ENCODE measurements around the gene NFASC.

NFASC gene

DNA sequence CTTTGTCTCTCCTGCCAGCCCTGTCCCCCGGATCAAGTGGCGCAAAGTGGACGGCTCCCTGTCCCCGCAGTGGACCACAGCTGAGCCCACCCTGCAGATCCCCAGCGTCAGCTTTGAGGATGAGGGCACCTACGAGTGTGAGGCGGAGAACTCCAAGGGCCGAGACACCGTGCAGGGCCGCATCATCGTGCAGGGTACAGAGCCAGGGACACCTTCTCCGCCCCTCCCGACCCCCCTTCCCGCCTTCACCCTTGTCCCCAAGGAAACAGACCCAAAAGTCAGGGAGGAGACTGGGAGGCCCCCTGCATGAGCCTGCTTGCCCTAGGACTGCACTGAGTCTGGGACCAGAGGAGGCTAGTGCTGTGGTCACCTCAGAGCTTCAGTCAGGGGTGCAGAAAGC, 190.6 kb downstream of the NFASC start:
- Histone ChIP-seq H3K4me1 (ENCODE audit: insufficient read depth, low read length) (no peaks in the 10 kb centered on the region), H3K36me3 (ENCODE audit: insufficient read depth, low read length) (no peaks in the 10 kb centered on the region), H3K4me3 (ENCODE audit: low read depth in 1 of 2, low read length in 2 of 2) (no peak overlapping the region), H3K9ac (ENCODE audit: low read length) (no peak overlapping the region), H3K9me3 (ENCODE audit: low read length) (no peaks in the 10 kb centered on the region), H3K27me3 (ENCODE audit: control insufficient read depth in 1 of 2, insufficient read depth in 2 of 2, low read length in 2 of 2) (no peaks in the 10 kb centered on the region), H3K27ac (ENCODE audit: low read depth, low read length) (no peak overlapping the region)

DNA sequence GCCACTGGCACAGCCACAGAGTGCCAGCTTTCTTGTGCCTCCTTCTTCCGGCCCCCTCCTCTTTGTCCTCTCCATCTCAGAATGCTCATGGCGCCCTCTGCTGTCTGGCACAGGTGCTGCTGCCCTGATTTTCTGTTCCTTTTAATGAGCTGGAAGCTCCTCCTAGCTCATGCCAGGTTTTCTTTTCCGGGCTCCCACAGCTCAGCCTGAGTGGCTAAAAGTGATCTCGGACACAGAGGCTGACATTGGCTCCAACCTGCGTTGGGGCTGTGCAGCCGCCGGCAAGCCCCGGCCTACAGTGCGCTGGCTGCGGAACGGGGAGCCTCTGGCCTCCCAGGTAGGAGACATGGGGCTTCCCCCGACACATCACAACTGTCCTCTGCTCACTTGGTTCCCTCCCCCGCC, 191.0 kb downstream of the NFASC start:
- Histone ChIP-seq H3K4me1 (ENCODE audit: insufficient read depth, low read length) (no peaks in the 10 kb centered on the region), H3K27ac (ENCODE audit: low read depth, low read length) (no peak overlapping the region), H3K9me3 (ENCODE audit: low read length) (no peaks in the 10 kb centered on the region), H3K4me3 (ENCODE audit: low read depth in 1 of 2, low read length in 2 of 2) (no peak overlapping the region), H3K27me3 (ENCODE audit: control insufficient read depth in 1 of 2, insufficient read depth in 2 of 2, low read length in 2 of 2) (no peaks in the 10 kb centered on the region), H3K9ac (ENCODE audit: low read length) (no peak overlapping the region), H3K36me3 (ENCODE audit: insufficient read depth, low read length) (no peaks in the 10 kb centered on the region)

DNA sequence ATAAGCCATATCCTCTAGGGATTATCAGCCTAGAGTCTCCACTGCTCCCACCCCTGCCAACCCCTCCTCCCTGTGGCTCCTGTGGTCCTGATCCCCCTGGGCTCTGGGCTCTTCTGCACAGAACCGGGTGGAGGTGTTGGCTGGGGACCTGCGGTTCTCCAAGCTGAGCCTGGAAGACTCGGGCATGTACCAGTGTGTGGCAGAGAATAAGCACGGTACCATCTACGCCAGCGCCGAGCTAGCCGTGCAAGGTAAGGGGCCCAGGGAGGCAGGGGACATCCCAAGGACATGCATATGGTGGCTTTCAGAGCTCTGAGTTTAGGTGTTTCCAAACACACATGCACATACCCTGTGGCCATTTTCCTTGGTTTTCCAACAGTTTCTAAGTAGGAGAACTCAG, 191.7 kb downstream of the NFASC start:
- Histone ChIP-seq H3K4me3 (ENCODE audit: low read depth in 1 of 2, low read length in 2 of 2) (no peak overlapping the region), H3K9ac (ENCODE audit: low read length) (no peak overlapping the region)

DNA sequence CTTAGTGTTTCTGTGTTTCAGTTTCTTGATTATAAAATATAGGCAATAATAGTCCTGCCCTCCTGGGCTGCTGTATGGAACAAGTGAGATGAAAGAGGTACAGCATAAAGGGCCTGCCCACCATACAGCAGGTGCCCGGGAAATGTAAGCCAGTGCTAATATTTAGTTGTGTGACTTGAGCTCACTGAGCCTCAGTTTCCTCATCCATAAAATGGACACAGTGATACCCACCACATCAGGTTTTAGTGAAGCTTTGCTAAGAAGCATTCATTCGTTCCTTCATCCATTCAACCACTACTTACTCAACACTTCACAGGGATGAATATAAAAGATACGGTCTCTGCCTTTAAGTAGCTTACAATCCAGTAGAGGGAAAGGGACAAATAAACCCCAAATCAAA, 192.2 kb downstream of the NFASC start:
- Histone ChIP-seq H3K27ac (ENCODE audit: low read depth, low read length) (no peak overlapping the region), H3K36me3 (ENCODE audit: insufficient read depth, low read length) (no peaks in the 10 kb centered on the region)

More for the DNA sequence above, 191.7 kb downstream of the NFASC start:
- no peaks in the 10 kb centered on the region for H3K27me3 ChIP-seq (ENCODE audit: control insufficient read depth in 1 of 2, insufficient read depth in 2 of 2, low read length in 2 of 2)
- H3K4me1 ChIP-seq (ENCODE audit: insufficient read depth, low read length) = no peaks in the 10 kb centered on the region
- H3K9me3 ChIP-seq (ENCODE audit: low read length) = no peaks in the 10 kb centered on the region
- H3K36me3 ChIP-seq (ENCODE audit: insufficient read depth, low read length) = no peaks in the 10 kb centered on the region
- H3K27ac ChIP-seq (ENCODE audit: low read depth, low read length) = no peak overlapping the region

DNA sequence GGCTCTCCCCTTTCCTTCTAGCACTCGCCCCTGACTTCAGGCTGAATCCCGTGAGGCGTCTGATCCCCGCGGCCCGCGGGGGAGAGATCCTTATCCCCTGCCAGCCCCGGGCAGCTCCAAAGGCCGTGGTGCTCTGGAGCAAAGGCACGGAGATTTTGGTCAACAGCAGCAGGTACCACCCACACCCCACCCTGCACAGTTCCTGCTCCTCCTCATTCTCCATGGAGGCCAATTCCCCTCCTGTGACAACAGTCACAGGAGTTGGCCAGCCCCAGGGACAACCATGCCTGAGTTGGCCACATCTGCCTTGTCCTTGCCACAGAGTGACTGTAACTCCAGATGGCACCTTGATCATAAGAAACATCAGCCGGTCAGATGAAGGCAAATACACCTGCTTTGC, 193.6 kb downstream of the NFASC start:
- Histone ChIP-seq H3K36me3 (ENCODE audit: insufficient read depth, low read length) (no peaks in the 10 kb centered on the region), H3K27me3 (ENCODE audit: control insufficient read depth in 1 of 2, insufficient read depth in 2 of 2, low read length in 2 of 2) (no peaks in the 10 kb centered on the region), H3K9ac (ENCODE audit: low read length) (no peak overlapping the region), H3K4me3 (ENCODE audit: low read depth in 1 of 2, low read length in 2 of 2) (no peak overlapping the region), H3K4me1 (ENCODE audit: insufficient read depth, low read length) (peaks cover 7% of the 10 kb centered on the region), H3K27ac (ENCODE audit: low read depth, low read length) (no peak overlapping the region), H3K9me3 (ENCODE audit: low read length) (no peaks in the 10 kb centered on the region)

More for the DNA sequence above, 192.2 kb downstream of the NFASC start:
- Histone ChIP-seq H3K4me1 (ENCODE audit: insufficient read depth, low read length) (no peaks in the 10 kb centered on the region), H3K9ac (ENCODE audit: low read length) (no peak overlapping the region), H3K27me3 (ENCODE audit: control insufficient read depth in 1 of 2, insufficient read depth in 2 of 2, low read length in 2 of 2) (no peaks in the 10 kb centered on the region), H3K9me3 (ENCODE audit: low read length) (no peaks in the 10 kb centered on the region), H3K4me3 (ENCODE audit: low read depth in 1 of 2, low read length in 2 of 2) (no peak overlapping the region)

DNA sequence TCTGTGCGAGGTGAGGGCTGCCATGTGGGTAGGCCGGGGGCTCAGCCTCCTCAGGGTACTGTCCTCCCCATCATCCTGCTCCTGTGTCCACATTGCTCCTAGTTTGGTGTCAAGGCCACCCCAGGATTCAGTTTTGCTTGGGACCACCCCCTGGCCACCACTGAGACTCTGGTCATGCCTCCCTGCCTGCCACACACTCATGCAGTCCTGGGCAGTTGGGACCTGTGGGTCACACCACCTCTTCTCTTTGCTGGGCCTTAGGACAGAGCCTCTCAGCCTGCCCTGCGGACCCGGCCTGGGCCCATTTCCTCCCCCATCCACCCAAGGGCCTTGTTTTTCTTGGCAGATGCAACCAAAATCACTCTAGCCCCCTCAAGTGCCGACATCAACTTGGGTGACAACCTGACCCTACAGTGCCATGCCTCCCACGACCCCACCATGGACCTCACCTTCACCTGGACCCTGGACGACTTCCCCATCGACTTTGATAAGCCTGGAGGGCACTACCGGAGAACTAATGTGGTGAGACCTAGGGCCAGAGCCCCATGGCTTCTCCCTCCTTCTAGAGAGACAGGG, 194.2 kb downstream of the NFASC start:
- no peak overlapping the region for H3K4me3 ChIP-seq (ENCODE audit: low read depth in 1 of 2, low read length in 2 of 2)
- H3K4me1 ChIP-seq (ENCODE audit: insufficient read depth, low read length) = peaks cover 7% of the 10 kb centered on the region
- H3K9me3 ChIP-seq (ENCODE audit: low read length) = no peaks in the 10 kb centered on the region
- no peaks in the 10 kb centered on the region for H3K27me3 ChIP-seq (ENCODE audit: control insufficient read depth in 1 of 2, insufficient read depth in 2 of 2, low read length in 2 of 2)
- no peak overlapping the region for H3K27ac ChIP-seq (ENCODE audit: low read depth, low read length)
- no peak overlapping the region for H3K9ac ChIP-seq (ENCODE audit: low read length)
- no peaks in the 10 kb centered on the region for H3K36me3 ChIP-seq (ENCODE audit: insufficient read depth, low read length)

DNA sequence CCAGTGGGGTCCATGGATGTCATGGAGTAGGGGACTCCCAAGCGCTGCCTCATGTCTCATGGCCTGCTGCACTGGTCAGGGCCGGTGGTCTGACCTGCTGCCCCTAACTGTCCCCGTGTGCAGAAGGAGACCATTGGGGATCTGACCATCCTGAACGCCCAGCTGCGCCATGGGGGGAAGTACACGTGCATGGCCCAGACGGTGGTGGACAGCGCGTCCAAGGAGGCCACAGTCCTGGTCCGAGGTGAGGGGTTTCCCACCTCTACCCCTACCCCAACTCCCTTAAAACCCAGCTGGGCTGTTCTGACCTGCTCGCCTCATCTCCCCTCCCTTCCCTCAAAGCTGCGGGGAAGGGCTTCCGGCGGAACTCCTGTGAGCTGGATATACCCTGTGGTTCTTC, 195.0 kb downstream of the NFASC start:
- Histone ChIP-seq H3K9me3 (ENCODE audit: low read length) (no peaks in the 10 kb centered on the region), H3K27ac (ENCODE audit: low read depth, low read length) (no peak overlapping the region), H3K36me3 (ENCODE audit: insufficient read depth, low read length) (no peaks in the 10 kb centered on the region), H3K9ac (ENCODE audit: low read length) (no peak overlapping the region), H3K27me3 (ENCODE audit: control insufficient read depth in 1 of 2, insufficient read depth in 2 of 2, low read length in 2 of 2) (no peaks in the 10 kb centered on the region), H3K4me3 (ENCODE audit: low read depth in 1 of 2, low read length in 2 of 2) (no peak overlapping the region), H3K4me1 (ENCODE audit: insufficient read depth, low read length) (peaks cover 7% of the 10 kb centered on the region)

DNA sequence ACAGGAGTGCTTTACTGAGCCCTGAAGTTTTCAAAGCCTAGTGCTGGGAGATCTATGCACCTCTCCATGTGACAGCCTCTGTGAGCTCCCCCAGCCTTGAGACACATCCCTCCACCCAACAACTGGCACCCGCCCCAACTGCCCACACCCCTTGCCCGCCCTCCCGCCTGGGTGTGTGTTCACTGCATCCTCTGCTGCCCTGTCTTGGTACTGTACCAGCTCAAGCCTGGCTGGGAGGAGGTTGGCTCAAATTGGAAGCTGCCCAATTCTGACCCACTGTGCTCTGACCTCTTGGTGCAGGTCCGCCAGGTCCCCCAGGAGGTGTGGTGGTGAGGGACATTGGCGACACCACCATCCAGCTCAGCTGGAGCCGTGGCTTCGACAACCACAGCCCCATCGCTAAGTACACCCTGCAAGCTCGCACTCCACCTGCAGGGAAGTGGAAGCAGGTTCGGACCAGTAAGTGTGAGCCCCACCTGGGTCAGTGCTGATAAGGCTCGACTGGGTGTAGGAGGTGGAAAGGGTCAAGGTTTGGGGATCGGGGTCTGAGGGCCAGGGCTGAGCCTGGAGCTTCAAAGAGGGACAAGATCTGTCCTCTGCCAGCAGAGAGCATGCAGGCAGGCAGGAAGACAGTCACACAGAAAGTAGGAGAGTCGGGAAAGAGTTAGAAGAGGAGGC, 195.6 kb downstream of the NFASC start:
- H3K4me3 ChIP-seq (ENCODE audit: low read depth in 1 of 2, low read length in 2 of 2) = no peak overlapping the region
- no peaks in the 10 kb centered on the region for H3K9me3 ChIP-seq (ENCODE audit: low read length)
- no peak overlapping the region for H3K27ac ChIP-seq (ENCODE audit: low read depth, low read length)
- H3K4me1 ChIP-seq (ENCODE audit: insufficient read depth, low read length) = peaks cover 7% of the 10 kb centered on the region
- H3K27me3 ChIP-seq (ENCODE audit: control insufficient read depth in 1 of 2, insufficient read depth in 2 of 2, low read length in 2 of 2) = no peaks in the 10 kb centered on the region
- H3K36me3 ChIP-seq (ENCODE audit: insufficient read depth, low read length) = no peaks in the 10 kb centered on the region
- H3K9ac ChIP-seq (ENCODE audit: low read length) = no peak overlapping the region

DNA sequence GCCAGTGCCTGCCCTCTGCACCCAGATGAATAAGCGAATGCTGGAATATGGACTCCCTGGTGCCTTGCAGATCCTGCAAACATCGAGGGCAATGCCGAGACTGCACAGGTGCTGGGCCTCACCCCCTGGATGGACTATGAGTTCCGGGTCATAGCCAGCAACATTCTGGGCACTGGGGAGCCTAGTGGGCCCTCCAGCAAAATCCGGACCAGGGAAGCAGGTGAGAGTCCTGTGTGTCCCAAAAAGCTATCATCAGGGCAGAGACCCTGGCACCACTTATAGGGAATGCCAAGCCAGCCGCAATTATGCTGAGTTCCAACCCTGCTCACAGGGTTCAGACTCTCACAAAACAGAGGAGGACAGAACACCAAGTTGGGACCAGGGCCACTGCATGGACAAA, 196.4 kb downstream of the NFASC start:
- H3K4me3 ChIP-seq (ENCODE audit: low read depth in 1 of 2, low read length in 2 of 2) = no peak overlapping the region
- no peaks in the 10 kb centered on the region for H3K9me3 ChIP-seq (ENCODE audit: low read length)
- no peak overlapping the region for H3K9ac ChIP-seq (ENCODE audit: low read length)
- H3K4me1 ChIP-seq (ENCODE audit: insufficient read depth, low read length) = peaks cover 7% of the 10 kb centered on the region
- no peaks in the 10 kb centered on the region for H3K27me3 ChIP-seq (ENCODE audit: control insufficient read depth in 1 of 2, insufficient read depth in 2 of 2, low read length in 2 of 2)
- H3K36me3 ChIP-seq (ENCODE audit: insufficient read depth, low read length) = no peaks in the 10 kb centered on the region
- H3K27ac ChIP-seq (ENCODE audit: low read depth, low read length) = no peak overlapping the region

DNA sequence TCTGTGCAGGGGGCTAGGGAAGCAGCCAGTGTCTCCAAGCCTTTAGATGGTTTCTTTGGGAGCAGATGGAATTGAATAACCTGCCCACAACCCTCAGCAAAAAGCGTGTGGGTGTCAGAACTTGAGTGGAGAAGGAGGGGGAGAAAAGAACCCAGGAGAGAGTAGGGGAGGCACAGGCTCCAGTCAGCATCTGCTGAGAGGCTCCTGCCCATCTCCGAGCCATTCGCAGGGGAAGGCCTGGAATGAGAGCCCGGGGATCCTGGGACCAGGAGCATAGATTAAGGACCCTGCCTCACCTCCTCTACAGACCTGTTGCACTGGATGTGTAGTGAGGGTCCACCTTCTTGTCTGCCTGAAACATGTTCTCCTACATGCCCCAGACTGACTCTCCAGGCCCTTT, 197.3 kb downstream of the NFASC start:
- Histone ChIP-seq H3K4me3 (ENCODE audit: low read depth in 1 of 2, low read length in 2 of 2) (no peak overlapping the region), H3K9ac (ENCODE audit: low read length) (no peak overlapping the region), H3K27me3 (ENCODE audit: control insufficient read depth in 1 of 2, insufficient read depth in 2 of 2, low read length in 2 of 2) (no peaks in the 10 kb centered on the region), H3K27ac (ENCODE audit: low read depth, low read length) (no peak overlapping the region), H3K9me3 (ENCODE audit: low read length) (no peaks in the 10 kb centered on the region), H3K4me1 (ENCODE audit: insufficient read depth, low read length) (peaks cover 7% of the 10 kb centered on the region), H3K36me3 (ENCODE audit: insufficient read depth, low read length) (no peaks in the 10 kb centered on the region)

DNA sequence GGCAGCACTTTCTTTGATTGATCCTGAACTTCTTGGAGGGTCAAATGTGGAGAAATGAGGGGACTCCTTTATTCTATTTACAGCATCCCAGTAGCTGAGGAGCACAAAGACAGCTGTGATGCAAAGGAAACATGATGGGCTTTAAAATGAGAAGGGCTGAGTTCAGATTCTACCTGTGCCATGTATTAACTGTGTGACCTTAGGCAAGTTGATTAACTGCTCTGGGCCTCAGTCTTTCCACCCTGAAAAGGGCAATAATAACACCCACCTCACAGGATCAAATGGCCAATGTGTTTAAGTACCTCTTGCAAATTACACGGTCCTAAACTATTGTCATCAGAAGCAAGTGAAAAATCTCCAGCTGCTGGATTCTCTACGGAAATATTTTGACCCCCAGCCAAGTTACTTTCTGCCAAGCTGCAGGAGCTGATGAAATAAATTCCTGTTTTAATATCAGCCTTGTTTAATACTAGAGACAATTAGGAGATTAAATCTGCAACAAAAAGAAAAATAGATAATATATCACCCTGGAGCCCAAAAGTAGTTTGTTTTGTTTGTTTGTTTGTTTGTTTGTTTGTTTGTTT, 197.9 kb downstream of the NFASC start:
- H3K27ac ChIP-seq (ENCODE audit: low read depth, low read length) = no peak overlapping the region
- no peak overlapping the region for H3K4me3 ChIP-seq (ENCODE audit: low read depth in 1 of 2, low read length in 2 of 2)
- H3K4me1 ChIP-seq (ENCODE audit: insufficient read depth, low read length) = peaks cover 7% of the 10 kb centered on the region
- no peaks in the 10 kb centered on the region for H3K27me3 ChIP-seq (ENCODE audit: control insufficient read depth in 1 of 2, insufficient read depth in 2 of 2, low read length in 2 of 2)
- H3K9me3 ChIP-seq (ENCODE audit: low read length) = no peaks in the 10 kb centered on the region
- H3K9ac ChIP-seq (ENCODE audit: low read length) = no peak overlapping the region
- no peaks in the 10 kb centered on the region for H3K36me3 ChIP-seq (ENCODE audit: insufficient read depth, low read length)

All from muscle layer of colon (tissue), 2 donors.